UCSD-AML1 (cell line): Measurements from ENCODE around the gene ASB10.

Experiments used
- DNase-seq: peaks from one replicate; lab custom pipeline; 2025; ENCODE audit not compliant: unreplicated experiment; lab: John Stamatoyannopoulos, UW

ASB10 gene

GRCh38 chr7:151186640-151187408, at the start of gene ASB10:
ASB10 (minus strand) TSS chr7:151187250; CDS start chr7:151187130, 120 bp downstream.
- DNase-seq, result no peak

GRCh38 chr7:151236406-151236805, 49.4 kb upstream of the ASB10 start:
- no peak for DNase-seq

GRCh38 chr7:151235091-151235787, 48.2 kb upstream of the ASB10 start:
- DNase-seq, result no peak

GRCh38 chr7:151233804-151234203, 46.8 kb upstream of the ASB10 start:
- no peak for DNase-seq

GRCh38 chr7:151232917-151233701, 46.1 kb upstream of the ASB10 start:
- DNase-seq, result peak; percentile 52

GRCh38 chr7:151232091-151232916, 45.3 kb upstream of the ASB10 start, which contains the start of gene CHPF2:
CHPF2 (plus strand) TSS chr7:151232483; CDS start chr7:151234012, 1,529 bp downstream.
- peak; percentile 82 for DNase-seq

- no peak for DNase-seq
Measured at GRCh38 chr7:151231080-151231479, 44.0 kb upstream of the ASB10 start.

- DNase-seq, result no peak
Measured at GRCh38 chr7:151229249-151229648, 42.2 kb upstream of the ASB10 start.

GRCh38 chr7:151228024-151228866, 41.2 kb upstream of the ASB10 start:
- DNase-seq, result no peak

GRCh38 chr7:151226875-151227782, 40.1 kb upstream of the ASB10 start, which contains the start of gene ABCF2:
ABCF2 (minus strand) TSS chr7:151227205; CDS start chr7:151226458, 747 bp downstream.
- DNase-seq, result peak; percentile 91

GRCh38 chr7:151226560-151226874, 39.5 kb upstream of the ASB10 start:
- no peak for DNase-seq

- DNase-seq, result no peak
Measured at GRCh38 chr7:151225948-151226510, 39.0 kb upstream of the ASB10 start.

- no peak for DNase-seq
Measured at GRCh38 chr7:151223728-151224127, 36.7 kb upstream of the ASB10 start.

GRCh38 chr7:151218170-151218569, 31.1 kb upstream of the ASB10 start:
- no peak for DNase-seq

GRCh38 chr7:151215396-151215795, 28.3 kb upstream of the ASB10 start:
- DNase-seq, result no peak

- DNase-seq, result no peak
Measured at GRCh38 chr7:151213826-151214225, 26.8 kb upstream of the ASB10 start.

GRCh38 chr7:151212626-151213025, 25.6 kb upstream of the ASB10 start:
- no peak for DNase-seq

- DNase-seq, result no peak
Measured at GRCh38 chr7:151211155-151211772, 24.2 kb upstream of the ASB10 start.
